SH-SY5Y (cell line): ENCODE data around the gene SAP30BP.

Experiments used
- GATA2 ChIP-seq: IDR thresholded peaks from 2 replicates; pipeline ENCODE4 v1.6.1; 2011; ENCODE audit warnings: mild to moderate bottlenecking, low read depth, low read length
- GATA3 ChIP-seq: IDR thresholded peaks from 2 replicates; pipeline ENCODE4 v1.6.1; 2011; ENCODE audit warnings: low read depth, mild to moderate bottlenecking, low read length, moderate library complexity

DNA sequence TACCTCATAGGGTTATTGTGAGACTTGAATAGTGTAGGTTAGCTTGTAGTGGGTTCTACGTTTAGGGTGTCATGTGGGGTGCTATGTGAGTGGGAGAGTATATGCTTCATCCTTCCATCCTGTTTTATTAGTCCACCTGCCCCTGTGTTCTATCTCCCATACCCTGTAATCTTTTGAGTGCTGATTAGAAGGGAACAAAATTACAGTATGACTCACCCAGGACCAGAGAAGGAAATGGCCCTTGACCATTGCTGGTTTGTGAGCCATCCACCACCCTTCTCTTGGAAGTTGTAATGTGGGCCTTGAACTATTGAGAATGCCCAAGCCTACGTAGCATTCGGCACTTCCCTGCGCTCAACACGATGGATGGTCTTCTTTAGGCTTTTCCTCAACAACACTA, 17.1 kb downstream of the SAP30BP start:
- TF ChIP-seq GATA2 (no peak), GATA3 (no peak)
